Epidermal melanocyte (primary cell): Measurements from ENCODE around the gene PTGIS.

ENCODE experiments used
- DNase-seq: peaks from one replicate; pipeline ENCODE4 v3.0.0; 2011; ENCODE audit warnings: low spot score; ENCODE audit not compliant: insufficient read length

The PTGIS gene

DNA sequence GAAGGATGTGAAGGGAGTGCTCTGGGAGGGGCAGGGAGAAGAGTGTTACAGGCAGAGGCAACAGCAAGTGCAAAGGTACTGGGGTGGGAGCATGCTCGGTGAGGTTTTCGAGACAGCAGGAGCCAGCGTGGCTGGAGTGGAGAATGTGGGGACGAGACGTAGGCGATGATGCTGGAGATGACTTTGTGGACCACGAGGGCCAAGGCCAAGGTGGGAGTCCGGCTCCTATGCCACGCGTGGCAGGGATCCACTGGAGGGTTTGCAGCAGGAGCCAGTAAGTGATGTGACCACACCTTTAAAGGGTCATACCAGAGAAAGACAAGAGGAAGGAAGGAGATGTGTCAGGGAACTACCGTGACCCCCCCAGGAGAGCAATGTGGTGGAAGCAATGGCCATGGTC is 7.3 kb downstream of the PTGIS start:
- DNase-seq = no peak

DNA sequence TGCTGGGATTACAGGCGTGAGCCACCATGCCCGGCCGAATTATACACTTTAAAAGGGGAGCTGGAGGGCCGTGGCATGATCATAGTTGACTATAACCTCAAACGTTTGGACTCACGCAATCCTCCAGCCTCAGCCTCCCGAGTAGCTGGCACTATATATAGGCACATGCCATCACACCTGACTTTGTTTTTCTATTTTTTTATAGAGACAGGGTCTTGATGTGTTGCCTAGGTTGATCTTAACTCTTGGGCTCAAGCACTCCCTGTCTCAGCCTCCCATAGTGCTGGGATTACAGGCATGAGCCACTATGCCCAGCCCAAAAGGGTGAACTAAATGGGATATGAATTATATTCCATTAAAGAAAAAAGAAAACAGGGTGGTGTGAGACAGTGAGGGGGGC is 7.8 kb downstream of the PTGIS start:
- no peak for DNase-seq

- DNase-seq = no peak
These were observed 8.4 kb downstream of the PTGIS start for GRCh38 chr20:49559411-49560081.

GRCh38 chr20:49558826-49559225 is 9.1 kb downstream of the PTGIS start:
- DNase-seq = no peak

DNA sequence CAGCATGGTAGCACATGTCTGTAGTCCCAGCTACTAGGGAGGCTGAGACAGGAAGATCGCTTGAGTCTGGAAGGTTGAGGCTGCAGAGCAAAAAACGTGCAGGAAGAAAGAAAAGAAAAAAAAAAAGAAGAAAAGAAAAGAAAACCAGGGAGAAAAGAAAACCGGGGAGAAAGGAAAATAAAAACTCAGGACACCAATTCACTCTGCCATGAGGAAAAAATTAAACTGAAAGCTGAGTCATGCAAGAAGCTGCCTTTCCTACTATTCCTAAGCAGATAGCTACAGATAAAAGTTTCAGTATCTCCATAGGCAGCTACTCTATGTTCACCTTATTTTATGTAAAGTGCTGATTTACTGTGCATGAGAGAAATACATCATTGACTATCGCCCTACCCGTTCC is 10.5 kb downstream of the PTGIS start:
- DNase-seq = no peak

DNA sequence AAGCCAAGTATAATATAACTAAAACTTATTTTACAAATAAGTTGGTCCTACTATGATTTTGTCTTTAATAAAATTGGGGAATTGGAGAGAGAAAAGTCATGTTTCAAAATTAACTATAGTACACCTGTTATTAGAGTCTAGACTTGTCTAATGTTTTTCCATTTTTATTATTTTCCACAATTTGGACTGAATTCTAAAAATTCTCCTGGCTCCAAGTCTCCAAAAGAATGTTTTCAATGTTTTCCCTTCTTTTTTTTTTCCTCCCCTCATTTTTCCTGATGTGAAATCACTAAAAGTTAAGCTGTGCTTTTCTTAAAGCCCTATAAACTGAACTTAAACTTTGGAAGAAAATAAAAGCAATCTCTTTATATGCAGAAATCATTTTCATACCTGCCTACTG is 11.3 kb downstream of the PTGIS start:
- DNase-seq = no peak

GRCh38 chr20:49549801-49550551 is 18.0 kb downstream of the PTGIS start:
- DNase-seq = no peak

DNA sequence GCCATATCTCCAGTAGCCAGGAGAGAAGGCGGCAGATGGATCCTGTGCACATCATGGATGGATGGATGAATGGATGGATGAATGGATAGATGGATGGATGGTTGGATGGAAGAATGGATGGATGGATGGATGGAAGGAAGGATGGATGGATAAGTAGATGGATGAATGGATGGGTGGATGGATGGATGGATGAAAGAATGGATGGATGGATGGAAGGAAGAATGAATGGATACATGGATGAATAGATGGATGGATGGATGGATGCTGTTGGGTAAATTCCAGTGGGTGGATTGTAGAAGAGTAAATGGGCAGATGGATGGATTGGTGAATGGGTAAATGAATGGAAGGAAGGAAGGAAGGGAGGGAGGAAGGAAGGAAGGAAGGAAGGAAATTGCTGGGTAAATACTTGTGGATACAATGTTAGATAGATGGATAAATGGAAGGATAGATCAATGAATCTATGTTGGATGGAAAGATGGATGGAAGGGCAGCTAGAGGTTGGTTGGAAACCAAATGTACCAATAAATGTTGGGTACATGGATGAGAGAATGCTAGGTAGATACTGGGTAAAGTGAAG is 19.5 kb downstream of the PTGIS start:
- DNase-seq = no peak

- DNase-seq = no peak
These were observed 22.4 kb downstream of the PTGIS start for GRCh38 chr20:49545572-49545971.

- DNase-seq = no peak
These were observed 23.4 kb downstream of the PTGIS start for GRCh38 chr20:49544535-49544934.

DNA sequence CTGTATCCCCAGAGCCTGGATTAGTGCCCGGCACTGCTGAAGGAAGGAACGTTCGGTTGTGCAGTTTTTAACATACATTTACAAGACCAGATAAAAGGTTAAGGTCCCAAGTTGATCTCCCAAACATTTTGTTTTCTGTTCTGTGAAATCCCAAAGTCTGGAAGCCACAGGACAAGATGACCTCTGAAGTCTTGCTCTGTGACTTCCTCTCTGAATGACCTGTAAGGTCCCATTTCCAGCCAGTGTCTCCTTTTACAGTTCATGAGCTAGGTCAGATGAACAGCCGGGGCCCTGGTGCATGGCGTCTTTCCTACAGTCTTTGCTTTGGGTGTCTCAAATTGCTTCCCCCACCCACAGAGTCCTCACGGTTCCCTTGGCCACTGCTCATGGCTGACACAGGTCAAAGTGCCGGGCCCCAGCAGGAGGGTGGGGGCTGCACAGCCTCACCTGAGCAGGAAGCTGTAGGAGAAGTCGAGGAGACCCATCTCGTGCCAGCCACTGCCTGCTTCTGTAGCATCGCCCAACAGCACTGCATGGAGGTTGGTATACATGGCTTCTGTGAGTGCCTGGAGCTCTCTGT is 24.0 kb downstream of the PTGIS start:
- no peak for DNase-seq

GRCh38 chr20:49543071-49543857 is 24.7 kb downstream of the PTGIS start:
- no peak for DNase-seq

DNA sequence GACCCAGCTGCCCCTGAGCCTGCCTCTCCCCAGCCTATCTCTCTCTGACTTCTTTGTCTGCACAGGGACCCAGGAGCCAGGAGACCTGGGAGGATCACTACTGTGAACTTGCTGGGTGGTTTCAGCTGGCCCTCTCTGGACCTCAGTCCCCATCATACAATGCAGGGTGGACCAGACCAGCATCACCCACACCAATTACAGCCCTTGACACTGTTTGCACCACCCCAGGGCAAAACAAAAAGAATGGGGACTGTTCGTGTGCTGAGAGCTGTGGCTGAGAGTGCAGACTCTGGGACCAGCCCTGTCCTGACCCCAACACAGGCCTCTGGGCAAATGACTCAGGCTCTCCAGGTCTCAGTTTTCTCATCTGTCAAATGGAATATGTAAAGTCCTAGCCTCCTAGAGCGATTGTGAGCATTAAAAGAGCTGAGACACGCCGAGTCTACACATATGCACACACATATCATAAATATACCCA is 25.4 kb downstream of the PTGIS start:
- DNase-seq = no peak

- peak; percentile 51 for DNase-seq
These were observed 26.0 kb downstream of the PTGIS start for GRCh38 chr20:49541733-49542513.

DNA sequence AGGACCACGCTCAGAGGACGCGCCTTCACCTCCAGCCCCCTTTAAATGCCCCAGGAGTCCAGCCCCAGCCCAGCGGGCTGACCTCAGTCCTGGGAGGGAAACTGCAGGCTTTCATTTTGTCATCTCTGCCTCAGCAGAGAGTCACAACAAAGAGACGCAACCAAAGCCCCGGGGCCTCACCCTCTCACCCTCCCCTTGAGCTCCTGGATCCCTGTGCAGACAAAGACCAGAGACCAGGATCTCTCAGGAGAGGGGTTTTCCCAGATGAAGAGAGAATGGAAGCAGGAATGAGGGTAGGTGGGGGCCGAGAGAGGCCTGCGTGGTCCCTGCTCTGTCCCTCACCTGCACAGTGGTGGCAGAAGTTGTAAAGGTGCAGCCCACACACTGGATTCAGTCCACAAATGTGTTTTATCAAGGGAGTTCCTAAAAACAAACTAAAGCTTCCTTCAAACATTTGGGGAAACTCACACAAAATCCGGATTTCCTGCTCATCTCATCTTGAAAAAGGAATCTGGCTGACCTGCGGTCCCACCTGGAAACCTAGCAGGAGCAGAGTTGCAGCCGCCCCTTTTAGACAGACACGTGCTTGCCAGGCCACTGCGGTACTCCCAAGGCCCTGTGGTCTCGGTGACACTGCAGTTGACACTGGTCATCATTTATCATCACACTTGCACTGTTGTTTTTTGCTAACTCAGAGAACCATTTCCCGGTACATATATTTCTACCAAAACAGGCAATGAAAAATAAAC is 27.1 kb downstream of the PTGIS start:
- DNase-seq = no peak

GRCh38 chr20:49540232-49540620 is 27.7 kb downstream of the PTGIS start:
- no peak for DNase-seq

DNA sequence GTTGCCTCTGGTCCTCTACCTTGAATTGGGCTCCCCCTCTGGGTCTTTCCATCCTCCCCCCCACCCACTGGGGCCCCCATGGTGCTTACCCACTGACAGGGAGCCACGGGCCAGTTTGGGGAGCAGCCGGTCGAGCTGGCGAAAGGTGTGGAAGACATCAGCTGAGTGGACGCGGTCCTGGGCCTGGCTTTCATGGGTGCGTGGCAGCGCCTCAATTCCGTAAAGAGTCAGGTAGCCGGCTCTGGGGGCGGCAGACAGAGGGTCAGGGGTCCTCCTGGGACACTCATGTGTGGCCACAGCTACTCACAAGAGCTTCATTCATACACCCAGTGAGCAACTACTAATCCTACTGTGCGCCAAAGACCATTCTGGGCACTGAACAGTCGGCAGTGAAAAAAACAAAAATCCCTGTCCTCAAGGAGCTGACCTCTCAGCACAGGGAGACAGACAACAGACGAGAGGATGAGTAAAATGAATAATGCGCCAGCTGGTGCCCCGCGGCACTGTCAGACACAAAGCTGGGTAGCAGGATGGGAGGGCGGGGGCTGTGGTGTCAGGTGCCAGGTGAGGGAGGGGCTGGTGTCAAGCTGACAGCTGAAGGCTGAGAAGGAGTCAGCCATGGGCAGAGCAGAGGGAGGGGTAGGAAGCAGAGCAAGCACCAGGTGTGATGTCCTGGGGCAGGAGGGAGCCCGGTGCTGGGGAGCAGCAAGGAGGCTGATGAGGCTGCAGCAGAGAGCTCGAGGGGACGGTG is 28.3 kb downstream of the PTGIS start:
- no peak for DNase-seq

- DNase-seq = no peak
These were observed 29.0 kb downstream of the PTGIS start for GRCh38 chr20:49538950-49539349.

DNA sequence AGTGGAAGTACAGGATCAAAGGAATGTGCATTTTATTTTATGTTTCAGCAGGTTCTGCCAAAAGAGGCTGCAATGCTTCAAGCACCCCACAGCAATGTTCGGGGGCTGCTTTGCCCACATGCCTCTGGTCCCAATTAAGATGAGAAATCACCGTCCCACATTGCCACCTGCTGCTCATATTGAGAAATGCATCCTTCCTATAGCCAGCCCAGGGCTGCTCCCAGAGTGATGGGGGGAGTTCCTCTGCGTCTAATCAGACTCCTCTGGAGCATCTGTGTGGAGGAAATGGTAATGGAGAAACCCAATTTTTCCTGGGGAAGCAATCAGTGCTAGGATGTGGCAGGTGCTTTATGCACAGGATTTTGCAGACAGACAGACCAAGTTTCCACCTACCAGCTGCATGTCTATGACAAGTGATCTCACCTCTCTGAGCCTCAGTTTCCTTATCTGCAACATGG is 33.7 kb downstream of the PTGIS start:
- peak; percentile 81 for DNase-seq
